Keratinocyte (primary cell): ENCODE results near the gene TRIM13. TPM values are rescaled to one million over a fixed set of nuclear protein-coding genes. Genes with fewer than 3 reads are reported as not detected.

ENCODE experiments used
- DNase-seq: peaks from one replicate; pipeline ENCODE4 v3.0.0-alpha.2; 2011; ENCODE audit warnings: low read depth, missing footprints, low spot score
- FAIRE-seq: peaks from 2 replicates; lab custom pipeline; 2011; peaks lifted over from hg19 to GRCh38; lab: Jason Lieb, UNC
- H2AFZ ChIP-seq: 2 replicates; pipeline ENCODE4 v1.6.0; 2012; ENCODE audit warnings: low read length, control low read depth, inconsistent platforms; ENCODE audit not compliant: control insufficient read depth
- H3K27ac ChIP-seq: 2 replicates; pipeline ENCODE4 v1.5.1; 2011; ENCODE audit warnings: low read length; ENCODE audit not compliant: control insufficient read depth, insufficient read depth
- H3K27me3 ChIP-seq: 3 replicates; pipeline ENCODE4 v1.6.0; 2011; ENCODE audit warnings: low read length; ENCODE audit not compliant: control insufficient read depth, insufficient read depth; ENCODE audit errors: extremely low read depth
- H3K36me3 ChIP-seq, 2 experiments: 2 replicates in 1 of 2; 3 replicates in 1 of 2; pipeline ENCODE4 v1.5.1; 2011; ENCODE audit warnings: low read length in 2 of 2, mild to moderate bottlenecking in 1 of 2; ENCODE audit not compliant: control insufficient read depth in 2 of 2, insufficient read depth in 2 of 2; ENCODE audit errors: extremely low read depth in 1 of 2
- H3K4me1 ChIP-seq: 3 replicates; pipeline ENCODE4 v1.5.1; 2011; ENCODE audit warnings: low read length; ENCODE audit not compliant: control insufficient read depth, insufficient read depth; ENCODE audit errors: extremely low read depth
- H3K4me2 ChIP-seq: 3 replicates; pipeline ENCODE4 v1.6.0; 2011; ENCODE audit warnings: low read depth, low read length; ENCODE audit not compliant: control insufficient read depth, insufficient read depth; ENCODE audit errors: extremely low read depth
- H3K4me3 ChIP-seq, 3 experiments: fragments of 200-600 bp in 1 of 3; sonication (generic) in 1 of 3; 2 replicates in 2 of 3; 3 replicates in 1 of 3; pipeline ENCODE4 v1.5.1; 2011 to 2016; ENCODE audit warnings: low read length in 3 of 3, mild to moderate bottlenecking in 3 of 3, control low read depth in 2 of 3, inconsistent platforms in 1 of 3, low read depth in 1 of 3, mixed read lengths in 1 of 3, mixed run types in 1 of 3, moderate library complexity in 1 of 3; ENCODE audit not compliant: control insufficient read depth in 2 of 3, insufficient read depth in 2 of 3; ENCODE audit errors: extremely low read depth in 1 of 3
- H3K79me2 ChIP-seq: 2 replicates; pipeline ENCODE4 v1.6.0; 2012; ENCODE audit warnings: low read length; ENCODE audit not compliant: control insufficient read depth, insufficient read depth
- H3K9ac ChIP-seq: 3 replicates; pipeline ENCODE4 v1.6.0; 2011; ENCODE audit warnings: low read length; ENCODE audit not compliant: control insufficient read depth, insufficient read depth; ENCODE audit errors: extremely low read depth
- H3K9me1 ChIP-seq: 3 replicates; pipeline ENCODE4 v1.6.0; 2011; ENCODE audit warnings: low read length; ENCODE audit not compliant: control insufficient read depth, insufficient read depth; ENCODE audit errors: extremely low read depth
- H3K9me3 ChIP-seq: 2 replicates; pipeline ENCODE4 v1.5.1; 2012; ENCODE audit warnings: low read depth, low read length; ENCODE audit not compliant: control insufficient read depth
- H4K20me1 ChIP-seq: 3 replicates; pipeline ENCODE4 v1.6.0; 2011; ENCODE audit warnings: low read length; ENCODE audit not compliant: control insufficient read depth, insufficient read depth; ENCODE audit errors: extremely low read depth
- CTCF ChIP-seq, 3 experiments: IDR thresholded peaks in 1 of 3; conservative IDR thresholded peaks in 1 of 3; optimal IDR thresholded peaks in 1 of 3; 2 replicates in 2 of 3; 3 replicates in 1 of 3; pipeline versions ENCODE3 to v1.5.1; 2011; ENCODE audit warnings: low read length in 3 of 3, mild to moderate bottlenecking in 3 of 3, moderate library complexity in 2 of 3, control low read depth in 1 of 3, inconsistent platforms in 1 of 3; ENCODE audit not compliant: insufficient read depth in 2 of 3; ENCODE audit errors: extremely low read depth in 1 of 3
- EZH2 ChIP-seq: IDR thresholded peaks from one replicate; pipeline ENCODE4 v1.6.1; 2012; ENCODE audit warnings: inconsistent platforms, mild to moderate bottlenecking, low read length, moderate library complexity
- dilution Hi-C: fragments of 300-500 bp; cut with MboI; formaldehyde crosslinking; loops from one replicate; pipeline ENCODE4 v1.7.0; 2020; ENCODE audit warnings: low sequenced_read_pairs; ENCODE audit not compliant: extremely low pct_ligation_motif_present
- polyA plus RNA-seq, 5 experiments: library from polyadenylated mRNA; depleted of rRNA in 3 of 5; stranded (reverse) in 3 of 5; stranded (forward) in 1 of 5; unstranded in 1 of 5; fragments of >200 nt; gene quantifications; 1 replicate in 1 of 5; 2 replicates in 3 of 5; 3 replicates in 1 of 5; pipeline versions ENCODE4 v1.2.1 to v1.2.3, GENCODE V29; 2011 to 2012; ENCODE audit warnings: missing spikeins in 2 of 5, low read depth in 1 of 5, low replicate concordance in 1 of 5

The TRIM13 gene
- polyA plus RNA-seq, 1 donor (not counting 4 experiments of a cell fraction or from before 2014, with no cell fraction given): 26.5 TPM

- H3K4me1 ChIP-seq: peaks cover 2% of the 10 kb centered on the region
- no peak overlapping the region for H3K9ac ChIP-seq
- H3K4me3 ChIP-seq: no peak overlapping the region
- H3K36me3 ChIP-seq: no peaks in the 10 kb centered on the region
- no peaks in the 10 kb centered on the region for H3K79me2 ChIP-seq
- dilution Hi-C loops: no loop called here
- H3K9me1 ChIP-seq: no peaks in the 10 kb centered on the region
- H4K20me1 ChIP-seq: no peaks in the 10 kb centered on the region
- no peaks in the 10 kb centered on the region for H3K27me3 ChIP-seq
- no peak for DNase-seq
- H2AFZ ChIP-seq: no peak overlapping the region
- peak; percentile 5 for FAIRE-seq
- TF ChIP-seq CTCF (optimal IDR thresholded peaks at IDR 0.05 in 1 of 3, IDR thresholded peaks at IDR 0.05 in 1 of 3, conservative IDR thresholded peaks at IDR 0.05 in 1 of 3; ENCODE audit: extremely low read depth in 1 of 3, insufficient read depth in 2 of 3, low read length in 3 of 3) (no peak), EZH2 (no peak)
- no peaks in the 10 kb centered on the region for H3K9me3 ChIP-seq
- no peak overlapping the region for H3K27ac ChIP-seq
- H3K4me2 ChIP-seq: no peak overlapping the region
These were observed 33.5 kb downstream of the TRIM13 start for GRCh38 chr13:50030315-50030714.

GRCh38 chr13:50033725-50034124, 36.9 kb downstream of the TRIM13 start:
- Histone ChIP-seq H3K79me2 (no peaks in the 10 kb centered on the region), H3K27ac (no peak overlapping the region), H3K4me1 (peaks cover 2% of the 10 kb centered on the region), H4K20me1 (no peaks in the 10 kb centered on the region), H3K4me2 (no peak overlapping the region), H3K4me3 (no peak overlapping the region), H3K27me3 (no peaks in the 10 kb centered on the region), H2AFZ (no peak overlapping the region), H3K9ac (no peak overlapping the region), H3K9me3 (no peaks in the 10 kb centered on the region), H3K36me3 (no peaks in the 10 kb centered on the region), H3K9me1 (no peaks in the 10 kb centered on the region)
- DNase-seq (no peak), FAIRE-seq (no peak)
- TF ChIP-seq CTCF (optimal IDR thresholded peaks at IDR 0.05 in 1 of 3, IDR thresholded peaks at IDR 0.05 in 1 of 3, conservative IDR thresholded peaks at IDR 0.05 in 1 of 3; ENCODE audit: extremely low read depth in 1 of 3, insufficient read depth in 2 of 3, low read length in 3 of 3) (no peak), EZH2 (no peak)
- dilution Hi-C loops: no loop called here
